Parathyroid adenoma (tissue), 2 donors: Measurements from ENCODE around the gene PPP1R1C.

Experiments used
- H2AFZ ChIP-seq: fragments of 300-600 bp; sonication (generic); one replicate; pipeline ENCODE4 v1.7.0; 2017; ENCODE audit warnings: antibody characterized with exemption, mild to moderate bottlenecking
- H3K27ac ChIP-seq: fragments of 300-600 bp; sonication (generic); one replicate; pipeline ENCODE4 v1.7.0; 2017
- H3K27me3 ChIP-seq: fragments of 300-600 bp; sonication (generic); one replicate; pipeline ENCODE4 v1.7.0; 2017; ENCODE audit warnings: low read length; ENCODE audit not compliant: control insufficient read depth, insufficient read depth
- H3K36me3 ChIP-seq: fragments of 300-600 bp; sonication (generic); one replicate; pipeline ENCODE4 v1.7.0; 2017; ENCODE audit warnings: low read length; ENCODE audit not compliant: control insufficient read depth, insufficient read depth
- H3K4me1 ChIP-seq: fragments of 300-600 bp; sonication (generic); one replicate; pipeline ENCODE4 v1.7.0; 2017; ENCODE audit warnings: control low read depth
- H3K4me2 ChIP-seq: fragments of 300-600 bp; sonication (generic); one replicate; pipeline ENCODE4 v1.7.0; 2017; ENCODE audit warnings: low read length
- H3K4me3 ChIP-seq: fragments of 300-600 bp; sonication (generic); one replicate; pipeline ENCODE4 v1.7.0; 2017; ENCODE audit warnings: low read depth, low read length
- H3K79me2 ChIP-seq: fragments of 300-600 bp; sonication (generic); one replicate; pipeline ENCODE4 v1.7.0; 2017; ENCODE audit warnings: control low read depth
- H3K9ac ChIP-seq: fragments of 300-600 bp; sonication (generic); one replicate; pipeline ENCODE4 v1.7.0; 2017; ENCODE audit warnings: mild to moderate bottlenecking
- H3K9me3 ChIP-seq: fragments of 300-600 bp; sonication (generic); one replicate; pipeline ENCODE4 v1.7.0; 2017; ENCODE audit warnings: low read length; ENCODE audit not compliant: control insufficient read depth
- TF ChIP-seq, protein P1 (sequence below): fragments of 300-600 bp; sonication (generic); IDR thresholded peaks from one replicate; pipeline ENCODE4 v1.7.0; 2017; ENCODE audit warnings: antibody characterized with exemption, mild to moderate bottlenecking
- donor health status: primary hyperparathyroidism.

Gene PPP1R1C

DNA sequence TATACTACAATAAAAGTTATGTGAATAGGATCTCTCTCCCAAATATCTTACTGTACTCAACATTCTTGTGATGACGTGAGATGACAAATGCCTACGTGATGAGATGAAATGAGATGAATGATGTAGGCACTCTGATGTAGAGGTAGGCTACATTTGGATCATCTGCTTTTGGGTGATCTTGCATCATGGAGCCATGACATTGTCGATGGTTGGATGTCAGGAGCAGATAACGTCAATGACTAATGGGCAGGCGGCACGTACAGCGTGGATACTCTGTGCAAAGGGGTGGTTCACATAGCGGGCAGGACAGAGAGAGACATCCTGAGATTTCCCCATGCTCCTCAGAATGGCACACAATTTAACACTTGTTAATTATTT, 40.8 kb upstream of the PPP1R1C start:
- TF ChIP-seq, protein P1, sequence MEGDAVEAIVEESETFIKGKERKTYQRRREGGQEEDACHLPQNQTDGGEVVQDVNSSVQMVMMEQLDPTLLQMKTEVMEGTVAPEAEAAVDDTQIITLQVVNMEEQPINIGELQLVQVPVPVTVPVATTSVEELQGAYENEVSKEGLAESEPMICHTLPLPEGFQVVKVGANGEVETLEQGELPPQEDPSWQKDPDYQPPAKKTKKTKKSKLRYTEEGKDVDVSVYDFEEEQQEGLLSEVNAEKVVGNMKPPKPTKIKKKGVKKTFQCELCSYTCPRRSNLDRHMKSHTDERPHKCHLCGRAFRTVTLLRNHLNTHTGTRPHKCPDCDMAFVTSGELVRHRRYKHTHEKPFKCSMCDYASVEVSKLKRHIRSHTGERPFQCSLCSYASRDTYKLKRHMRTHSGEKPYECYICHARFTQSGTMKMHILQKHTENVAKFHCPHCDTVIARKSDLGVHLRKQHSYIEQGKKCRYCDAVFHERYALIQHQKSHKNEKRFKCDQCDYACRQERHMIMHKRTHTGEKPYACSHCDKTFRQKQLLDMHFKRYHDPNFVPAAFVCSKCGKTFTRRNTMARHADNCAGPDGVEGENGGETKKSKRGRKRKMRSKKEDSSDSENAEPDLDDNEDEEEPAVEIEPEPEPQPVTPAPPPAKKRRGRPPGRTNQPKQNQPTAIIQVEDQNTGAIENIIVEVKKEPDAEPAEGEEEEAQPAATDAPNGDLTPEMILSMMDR = no peak
- no peaks in the 10 kb centered on the region for H3K9me3 ChIP-seq

DNA sequence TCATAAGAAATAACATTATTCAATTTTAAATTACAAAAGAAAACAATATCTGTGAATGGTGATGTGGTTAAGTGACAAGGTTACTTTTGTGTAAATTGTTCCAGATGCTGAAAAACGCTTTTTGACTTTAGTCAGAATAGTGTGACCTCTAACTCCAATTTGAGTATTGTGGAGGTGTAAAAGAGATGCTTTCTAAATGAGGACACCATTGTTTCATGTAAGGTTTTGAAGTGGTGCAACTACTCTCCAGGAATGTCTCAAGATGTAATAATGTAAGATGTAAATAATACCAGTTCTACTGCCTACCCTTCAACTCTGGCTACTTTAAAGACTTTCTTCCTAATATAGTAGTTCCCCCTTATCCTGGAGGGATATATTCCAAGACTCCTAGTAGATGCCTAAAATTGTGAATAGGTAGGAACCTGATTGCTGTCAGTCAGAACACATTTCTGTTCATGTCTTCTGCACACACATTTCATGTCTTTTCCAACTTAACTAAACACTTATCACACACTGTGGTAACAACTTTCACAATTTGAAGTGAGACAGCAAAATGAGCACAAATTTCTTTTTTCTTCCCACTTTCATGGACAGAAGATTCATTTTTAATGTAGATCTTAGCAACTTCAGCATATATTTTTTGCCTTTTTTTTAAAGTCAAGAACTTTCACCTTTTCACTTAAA, 39.1 kb upstream of the PPP1R1C start:
- H2AFZ ChIP-seq = no peak overlapping the region
- H3K79me2 ChIP-seq = no peaks in the 10 kb centered on the region
- H3K4me2 ChIP-seq = no peak overlapping the region
- H3K9me3 ChIP-seq = no peaks in the 10 kb centered on the region
- H3K27me3 ChIP-seq = no peaks in the 10 kb centered on the region
- H3K27ac ChIP-seq = no peak overlapping the region
- no peaks in the 10 kb centered on the region for H3K4me1 ChIP-seq
- TF ChIP-seq, protein P1 = no peak
- H3K4me3 ChIP-seq = no peak overlapping the region
- H3K9ac ChIP-seq = no peak overlapping the region
- H3K36me3 ChIP-seq = no peaks in the 10 kb centered on the region

More for the DNA sequence above, 40.8 kb upstream of the PPP1R1C start:
- Histone ChIP-seq H3K27me3 (no peaks in the 10 kb centered on the region), H3K9ac (no peak overlapping the region), H2AFZ (no peak overlapping the region), H3K79me2 (no peaks in the 10 kb centered on the region), H3K4me2 (no peak overlapping the region), H3K4me3 (no peak overlapping the region), H3K4me1 (no peaks in the 10 kb centered on the region), H3K27ac (no peak overlapping the region), H3K36me3 (no peaks in the 10 kb centered on the region)

DNA sequence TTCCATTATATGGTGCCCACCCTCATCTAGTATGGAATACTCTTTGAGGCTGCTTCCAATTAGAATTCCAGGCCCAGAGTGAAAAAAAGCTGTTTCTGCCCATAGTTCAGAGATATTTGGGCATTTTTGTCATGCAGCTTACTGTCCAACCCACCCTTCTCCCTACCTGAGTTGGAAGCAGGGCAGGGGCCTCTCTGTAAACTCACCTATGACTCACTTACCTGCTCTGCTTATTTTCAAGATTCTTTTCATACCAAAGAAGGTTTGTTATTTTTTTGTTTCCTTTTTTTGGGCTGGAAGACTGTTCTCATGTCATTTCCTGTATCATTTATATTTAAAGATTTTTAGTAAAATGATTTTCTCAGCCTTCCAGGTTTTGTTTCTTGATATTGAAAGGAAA, 38.4 kb upstream of the PPP1R1C start:
- TF ChIP-seq, protein P1 = no peak
- Histone ChIP-seq H3K36me3 (no peaks in the 10 kb centered on the region), H3K27ac (no peak overlapping the region), H3K27me3 (no peaks in the 10 kb centered on the region), H2AFZ (no peak overlapping the region), H3K4me2 (no peak overlapping the region), H3K4me1 (no peaks in the 10 kb centered on the region), H3K9ac (no peak overlapping the region), H3K4me3 (no peak overlapping the region), H3K9me3 (no peaks in the 10 kb centered on the region), H3K79me2 (no peaks in the 10 kb centered on the region)

DNA sequence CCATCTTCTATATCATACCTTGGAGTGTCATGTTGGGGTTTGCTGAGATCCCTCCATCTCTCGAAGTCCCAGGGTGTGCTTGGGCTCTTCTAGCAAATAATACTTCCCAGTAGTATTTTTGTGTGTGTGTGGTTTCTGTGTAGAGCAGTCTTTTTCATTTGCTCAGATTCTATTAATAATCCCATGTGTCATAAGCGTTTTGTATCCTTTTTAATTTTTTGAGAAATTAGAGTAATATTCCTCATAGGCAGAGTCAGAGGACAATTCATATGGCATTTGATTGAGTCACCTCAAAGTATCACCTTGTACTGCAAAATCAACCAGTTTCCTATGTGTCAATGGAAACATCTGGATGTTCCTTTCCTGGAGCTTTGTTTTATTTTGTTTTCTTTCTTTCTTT, 37.4 kb upstream of the PPP1R1C start:
- TF ChIP-seq, protein P1 = no peak
- Histone ChIP-seq H3K36me3 (no peaks in the 10 kb centered on the region), H2AFZ (no peak overlapping the region), H3K9ac (no peak overlapping the region), H3K79me2 (no peaks in the 10 kb centered on the region), H3K4me3 (no peak overlapping the region), H3K9me3 (no peaks in the 10 kb centered on the region), H3K27me3 (no peaks in the 10 kb centered on the region), H3K27ac (no peak overlapping the region), H3K4me1 (no peaks in the 10 kb centered on the region), H3K4me2 (no peak overlapping the region)

DNA sequence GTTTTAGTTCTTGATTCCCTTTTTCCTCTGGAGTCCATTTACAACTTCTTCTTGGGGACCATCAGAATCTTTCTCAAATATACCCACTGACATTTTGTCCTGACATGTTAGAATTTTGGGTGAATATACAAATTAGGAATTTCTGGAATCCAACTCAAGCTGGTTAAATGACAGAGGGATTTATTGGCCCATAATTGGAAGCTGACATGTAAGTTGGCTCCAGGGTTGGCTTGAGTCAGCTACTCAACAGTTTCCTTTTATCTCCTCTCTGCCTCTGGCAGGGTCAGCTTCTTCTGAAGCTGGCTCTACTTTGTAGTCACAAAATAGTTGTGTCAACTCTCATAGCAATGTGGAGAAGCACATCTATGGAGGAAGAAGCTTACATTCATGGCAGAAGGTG, 36.6 kb upstream of the PPP1R1C start:
- Histone ChIP-seq H3K4me2 (no peak overlapping the region), H3K27ac (no peak overlapping the region), H3K9me3 (no peaks in the 10 kb centered on the region), H3K36me3 (no peaks in the 10 kb centered on the region), H2AFZ (no peak overlapping the region), H3K4me3 (no peak overlapping the region), H3K79me2 (no peaks in the 10 kb centered on the region), H3K27me3 (no peaks in the 10 kb centered on the region), H3K9ac (no peak overlapping the region), H3K4me1 (no peaks in the 10 kb centered on the region)
- TF ChIP-seq, protein P1 = no peak
